GM21529 (cell line): ENCODE data around the gene TMEM243.

Source experiments
- ATAC-seq: cut with Tn5 transposase; IDR thresholded peaks from one replicate; pipeline ENCODE4 v1.9.1; 2021; ENCODE audit not compliant: unreplicated experiment

The TMEM243 gene

GRCh38 chr7:87159538-87159937, 60.0 kb downstream of the TMEM243 start:
- peak; percentile 33 for ATAC-seq

- ATAC-seq, result no peak
Measured at GRCh38 chr7:87156709-87157108, 62.8 kb downstream of the TMEM243 start.

- no peak for ATAC-seq
Measured at GRCh38 chr7:87155788-87156187, 63.7 kb downstream of the TMEM243 start.

- ATAC-seq, result no peak
Measured at GRCh38 chr7:87154569-87154968, 65.0 kb downstream of the TMEM243 start.

- ATAC-seq, result no peak
Measured at GRCh38 chr7:87154166-87154565, 65.4 kb downstream of the TMEM243 start.

- ATAC-seq, result peak; percentile 19
Measured at GRCh38 chr7:87152897-87153641, 66.5 kb downstream of the TMEM243 start.

GRCh38 chr7:87152112-87152896, 67.2 kb downstream of the TMEM243 start, which contains the start of gene DMTF1:
DMTF1 (plus strand) TSS chr7:87152453; CDS start chr7:87164942, 12,489 bp downstream.
- peak; percentile 80 for ATAC-seq

GRCh38 chr7:87151729-87152111, 67.8 kb downstream of the TMEM243 start:
- ATAC-seq, result peak; percentile 34

- no peak for ATAC-seq
Measured at GRCh38 chr7:87151002-87151728, 68.4 kb downstream of the TMEM243 start.

GRCh38 chr7:87148332-87148955, 71.1 kb downstream of the TMEM243 start:
- no peak for ATAC-seq

- ATAC-seq, result no peak
Measured at GRCh38 chr7:87147500-87147899, 72.0 kb downstream of the TMEM243 start.

GRCh38 chr7:87146740-87147386, 72.7 kb downstream of the TMEM243 start:
- ATAC-seq, result no peak
